Activated CD8-positive, alpha-beta memory T cell treated with anti-CD3 and anti-CD28 coated beads for 24 hours (primary cell): ENCODE data around the gene PIKFYVE.
"Not testable (repeated sequence)": the region's sequence is repeated elsewhere in the genome, so short reads cannot be mapped to it uniquely, and the experiment has no call there.

Experiments
- DNase-seq: peaks from one replicate; pipeline ENCODE4 v3.0.0-alpha.2; 2020

Gene PIKFYVE

GRCh38 chr2:208265801-208266552, at the start of gene PIKFYVE:
Gene PIKFYVE, plus strand, starts transcription at chr2:208266255. Its CDS starts 5,265 bp downstream, at chr2:208271520.
- DNase-seq, result peak; percentile 92

- not testable (repeated sequence) for DNase-seq
Measured at GRCh38 chr2:208221873-208222272, 44.2 kb upstream of the PIKFYVE start.

GRCh38 chr2:208222351-208222750, 43.7 kb upstream of the PIKFYVE start:
- no peak for DNase-seq

- no peak for DNase-seq
Measured at GRCh38 chr2:208224802-208225201, 41.3 kb upstream of the PIKFYVE start.

- no peak for DNase-seq
Measured at GRCh38 chr2:208227581-208228232, 38.3 kb upstream of the PIKFYVE start.

- DNase-seq, result no peak
Measured at GRCh38 chr2:208228476-208228875, 37.6 kb upstream of the PIKFYVE start.

- no peak for DNase-seq
Measured at GRCh38 chr2:208234786-208235185, 31.3 kb upstream of the PIKFYVE start.

GRCh38 chr2:208235860-208236259, 30.2 kb upstream of the PIKFYVE start:
- DNase-seq, result no peak

- DNase-seq, result no peak
Measured at GRCh38 chr2:208239770-208240493, 26.1 kb upstream of the PIKFYVE start.

- DNase-seq, result no peak
Measured at GRCh38 chr2:208240619-208241209, 25.3 kb upstream of the PIKFYVE start.

- DNase-seq, result no peak
Measured at GRCh38 chr2:208244422-208244821, 21.6 kb upstream of the PIKFYVE start.

- no peak for DNase-seq
Measured at GRCh38 chr2:208245746-208246145, 20.3 kb upstream of the PIKFYVE start.

- no peak for DNase-seq
Measured at GRCh38 chr2:208248601-208249000, 17.5 kb upstream of the PIKFYVE start.

GRCh38 chr2:208249296-208249695, 16.8 kb upstream of the PIKFYVE start:
- DNase-seq, result no peak

- no peak for DNase-seq
Measured at GRCh38 chr2:208250388-208250787, 15.7 kb upstream of the PIKFYVE start.

- DNase-seq, result no peak
Measured at GRCh38 chr2:208251098-208251497, 15.0 kb upstream of the PIKFYVE start.

- DNase-seq, result no peak
Measured at GRCh38 chr2:208252716-208253492, 13.2 kb upstream of the PIKFYVE start.

GRCh38 chr2:208253600-208254117, 12.4 kb upstream of the PIKFYVE start:
- no peak for DNase-seq

- DNase-seq, result peak; percentile 91
Measured at GRCh38 chr2:208254118-208254870, 11.8 kb upstream of the PIKFYVE start.

- DNase-seq, result peak; percentile 99
Measured at GRCh38 chr2:208254871-208255556, 11.0 kb upstream of the PIKFYVE start, which contains the start of gene IDH1. Gene IDH1, minus strand, starts transcription at chr2:208255071. Its CDS starts 3,520 bp downstream, at chr2:208251551.
